Measurements from ENCODE around the gene UBXN6. TPM values are rescaled to one million over a fixed set of nuclear protein-coding genes. Genes with fewer than 3 reads are reported as not detected.

The UBXN6 gene
- total and polyA plus RNA-seq, 2 experiments from 2014 or later: 19.1 to 21.6 TPM

- TF ChIP-seq, protein P1, sequence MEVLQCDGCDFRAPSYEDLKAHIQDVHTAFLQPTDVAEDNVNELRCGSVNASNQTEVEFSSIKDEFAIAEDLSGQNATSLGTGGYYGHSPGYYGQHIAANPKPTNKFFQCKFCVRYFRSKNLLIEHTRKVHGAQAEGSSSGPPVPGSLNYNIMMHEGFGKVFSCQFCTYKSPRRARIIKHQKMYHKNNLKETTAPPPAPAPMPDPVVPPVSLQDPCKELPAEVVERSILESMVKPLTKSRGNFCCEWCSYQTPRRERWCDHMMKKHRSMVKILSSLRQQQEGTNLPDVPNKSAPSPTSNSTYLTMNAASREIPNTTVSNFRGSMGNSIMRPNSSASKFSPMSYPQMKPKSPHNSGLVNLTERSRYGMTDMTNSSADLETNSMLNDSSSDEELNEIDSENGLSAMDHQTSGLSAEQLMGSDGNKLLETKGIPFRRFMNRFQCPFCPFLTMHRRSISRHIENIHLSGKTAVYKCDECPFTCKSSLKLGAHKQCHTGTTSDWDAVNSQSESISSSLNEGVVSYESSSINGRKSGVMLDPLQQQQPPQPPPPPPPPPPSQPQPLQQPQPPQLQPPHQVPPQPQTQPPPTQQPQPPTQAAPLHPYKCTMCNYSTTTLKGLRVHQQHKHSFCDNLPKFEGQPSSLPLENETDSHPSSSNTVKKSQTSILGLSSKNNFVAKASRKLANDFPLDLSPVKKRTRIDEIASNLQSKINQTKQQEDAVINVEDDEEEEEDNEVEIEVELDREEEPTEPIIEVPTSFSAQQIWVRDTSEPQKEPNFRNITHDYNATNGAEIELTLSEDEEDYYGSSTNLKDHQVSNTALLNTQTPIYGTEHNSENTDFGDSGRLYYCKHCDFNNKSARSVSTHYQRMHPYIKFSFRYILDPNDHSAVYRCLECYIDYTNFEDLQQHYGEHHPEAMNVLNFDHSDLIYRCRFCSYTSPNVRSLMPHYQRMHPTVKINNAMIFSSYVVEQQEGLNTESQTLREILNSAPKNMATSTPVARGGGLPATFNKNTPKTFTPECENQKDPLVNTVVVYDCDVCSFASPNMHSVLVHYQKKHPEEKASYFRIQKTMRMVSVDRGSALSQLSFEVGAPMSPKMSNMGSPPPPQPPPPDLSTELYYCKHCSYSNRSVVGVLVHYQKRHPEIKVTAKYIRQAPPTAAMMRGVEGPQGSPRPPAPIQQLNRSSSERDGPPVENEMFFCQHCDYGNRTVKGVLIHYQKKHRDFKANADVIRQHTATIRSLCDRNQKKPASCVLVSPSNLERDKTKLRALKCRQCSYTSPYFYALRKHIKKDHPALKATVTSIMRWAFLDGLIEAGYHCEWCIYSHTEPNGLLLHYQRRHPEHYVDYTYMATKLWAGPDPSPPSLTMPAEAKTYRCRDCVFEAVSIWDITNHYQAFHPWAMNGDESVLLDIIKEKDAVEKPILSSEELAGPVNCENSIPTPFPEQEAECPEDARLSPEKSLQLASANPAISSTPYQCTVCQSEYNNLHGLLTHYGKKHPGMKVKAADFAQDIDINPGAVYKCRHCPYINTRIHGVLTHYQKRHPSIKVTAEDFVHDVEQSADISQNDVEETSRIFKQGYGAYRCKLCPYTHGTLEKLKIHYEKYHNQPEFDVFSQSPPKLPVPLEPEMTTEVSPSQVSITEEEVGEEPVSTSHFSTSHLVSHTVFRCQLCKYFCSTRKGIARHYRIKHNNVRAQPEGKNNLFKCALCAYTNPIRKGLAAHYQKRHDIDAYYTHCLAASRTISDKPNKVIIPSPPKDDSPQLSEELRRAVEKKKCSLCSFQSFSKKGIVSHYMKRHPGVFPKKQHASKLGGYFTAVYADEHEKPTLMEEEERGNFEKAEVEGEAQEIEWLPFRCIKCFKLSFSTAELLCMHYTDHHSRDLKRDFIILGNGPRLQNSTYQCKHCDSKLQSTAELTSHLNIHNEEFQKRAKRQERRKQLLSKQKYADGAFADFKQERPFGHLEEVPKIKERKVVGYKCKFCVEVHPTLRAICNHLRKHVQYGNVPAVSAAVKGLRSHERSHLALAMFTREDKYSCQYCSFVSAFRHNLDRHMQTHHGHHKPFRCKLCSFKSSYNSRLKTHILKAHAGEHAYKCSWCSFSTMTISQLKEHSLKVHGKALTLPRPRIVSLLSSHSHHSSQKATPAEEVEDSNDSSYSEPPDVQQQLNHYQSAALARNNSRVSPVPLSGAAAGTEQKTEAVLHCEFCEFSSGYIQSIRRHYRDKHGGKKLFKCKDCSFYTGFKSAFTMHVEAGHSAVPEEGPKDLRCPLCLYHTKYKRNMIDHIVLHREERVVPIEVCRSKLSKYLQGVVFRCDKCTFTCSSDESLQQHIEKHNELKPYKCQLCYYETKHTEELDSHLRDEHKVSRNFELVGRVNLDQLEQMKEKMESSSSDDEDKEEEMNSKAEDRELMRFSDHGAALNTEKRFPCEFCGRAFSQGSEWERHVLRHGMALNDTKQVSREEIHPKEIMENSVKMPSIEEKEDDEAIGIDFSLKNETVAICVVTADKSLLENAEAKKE (CRISPR knock-in tag; IDR thresholded peaks at IDR 0.05): no peak
- TF ChIP-seq POLR2AphosphoS5 (IDR thresholded peaks at IDR 0.05; ENCODE audit: low read depth): no peak
- no peak for TF ChIP-seq CTCF (conservative IDR thresholded peaks at IDR 0.05; ENCODE audit: low read depth in 2 of 2)
- no peak for TF ChIP-seq JUNB (IDR thresholded peaks at IDR 0.05; ENCODE audit: unreplicated experiment)
- TF ChIP-seq STAT1 (IDR thresholded peaks at IDR 0.05; ENCODE audit: unreplicated experiment): no peak
- no peak for TF ChIP-seq ZNF114 (CRISPR knock-in tag; IDR thresholded peaks at IDR 0.05)
- TF ChIP-seq NANOG (IDR thresholded peaks at IDR 0.05; ENCODE audit: borderline replicate concordance): no peak
- no peak for TF ChIP-seq ZNF331 (CRISPR knock-in tag; IDR thresholded peaks at IDR 0.05; ENCODE audit: low read depth)
- no peak for TF ChIP-seq EZH2phosphoT487 (IDR thresholded peaks at IDR 0.05; ENCODE audit: unreplicated experiment)
Observed at GRCh38 chr19:4473011-4473762, 15.6 kb upstream of the UBXN6 start (continued).
